Measurements from ENCODE around the gene MRTFA.

Gene MRTFA

GRCh38 chr22:40519284-40519947 lies 117.1 kb downstream of the MRTFA start:
- no peak for DNase-seq (ENCODE audit: low spot score)
- no peak overlapping the region for H3K27ac ChIP-seq
- CTCF ChIA-PET: no interaction called here
- POLR2A ChIA-PET (ENCODE audit: low non-redundant PET): no interaction called here
- TF ChIP-seq, protein P1, sequence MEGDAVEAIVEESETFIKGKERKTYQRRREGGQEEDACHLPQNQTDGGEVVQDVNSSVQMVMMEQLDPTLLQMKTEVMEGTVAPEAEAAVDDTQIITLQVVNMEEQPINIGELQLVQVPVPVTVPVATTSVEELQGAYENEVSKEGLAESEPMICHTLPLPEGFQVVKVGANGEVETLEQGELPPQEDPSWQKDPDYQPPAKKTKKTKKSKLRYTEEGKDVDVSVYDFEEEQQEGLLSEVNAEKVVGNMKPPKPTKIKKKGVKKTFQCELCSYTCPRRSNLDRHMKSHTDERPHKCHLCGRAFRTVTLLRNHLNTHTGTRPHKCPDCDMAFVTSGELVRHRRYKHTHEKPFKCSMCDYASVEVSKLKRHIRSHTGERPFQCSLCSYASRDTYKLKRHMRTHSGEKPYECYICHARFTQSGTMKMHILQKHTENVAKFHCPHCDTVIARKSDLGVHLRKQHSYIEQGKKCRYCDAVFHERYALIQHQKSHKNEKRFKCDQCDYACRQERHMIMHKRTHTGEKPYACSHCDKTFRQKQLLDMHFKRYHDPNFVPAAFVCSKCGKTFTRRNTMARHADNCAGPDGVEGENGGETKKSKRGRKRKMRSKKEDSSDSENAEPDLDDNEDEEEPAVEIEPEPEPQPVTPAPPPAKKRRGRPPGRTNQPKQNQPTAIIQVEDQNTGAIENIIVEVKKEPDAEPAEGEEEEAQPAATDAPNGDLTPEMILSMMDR (conservative IDR thresholded peaks at IDR 0.05; ENCODE audit: low read depth): no peak

GRCh38 chr22:40518840-40519239 lies 117.7 kb downstream of the MRTFA start:
- DNase-seq (ENCODE audit: low spot score): no peak
- POLR2A ChIA-PET (ENCODE audit: low non-redundant PET): no interaction called here
- H3K27ac ChIP-seq: no peak overlapping the region; the same call in 1 of the 2 replicates
- TF ChIP-seq, protein P1 (conservative IDR thresholded peaks at IDR 0.05; ENCODE audit: low read depth): no peak
- CTCF ChIA-PET: no interaction called here

DNA sequence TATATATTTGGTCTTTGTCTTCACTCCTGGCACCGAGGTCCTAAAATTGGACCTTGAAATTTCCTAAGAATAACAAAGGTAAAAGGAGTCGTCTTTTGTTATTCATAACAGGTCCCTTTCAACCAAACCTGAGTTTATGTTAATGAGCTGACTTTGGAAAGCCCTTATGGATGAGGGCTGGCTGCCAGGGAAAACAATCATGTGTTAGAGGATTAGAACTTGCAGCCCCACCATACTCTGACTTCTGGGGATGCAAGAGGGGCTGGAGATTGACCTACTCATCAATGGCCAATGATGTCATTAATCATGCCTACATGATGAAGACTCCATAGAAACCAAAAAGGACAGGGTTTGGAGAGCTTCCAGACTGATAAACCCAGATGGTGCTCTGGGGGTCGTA lies 118.9 kb downstream of the MRTFA start:
- no peak for DNase-seq (ENCODE audit: low spot score)
- POLR2A ChIA-PET (ENCODE audit: low non-redundant PET): no interaction called here
- CTCF ChIA-PET: no interaction called here
- TF ChIP-seq, protein P1 (conservative IDR thresholded peaks at IDR 0.05; ENCODE audit: low read depth): no peak
- no peak overlapping the region for H3K27ac ChIP-seq

GRCh38 chr22:40516416-40516815 lies 120.1 kb downstream of the MRTFA start:
- DNase-seq (ENCODE audit: low spot score): no peak
- TF ChIP-seq, protein P1 (conservative IDR thresholded peaks at IDR 0.05; ENCODE audit: low read depth): no peak
- ChIA-PET CTCF (no interaction called here), POLR2A (ENCODE audit: low non-redundant PET) (no interaction called here)
- H3K27ac ChIP-seq: peak overlapping the region; percentile 76

GRCh38 chr22:40512426-40513136 lies 123.9 kb downstream of the MRTFA start:
- H3K27ac ChIP-seq: peak overlapping the region; percentile 97
- peak; percentile 76 for DNase-seq (ENCODE audit: low spot score)
- POLR2A ChIA-PET (ENCODE audit: low non-redundant PET): interaction anchor here (0.6 to 1.0 kb wide), 2 partner anchors 124 to 140 kb away, joined by 3 read pairs; partner anchors contain the start of gene MRTFA
- CTCF ChIA-PET: interaction anchor here (1.4 kb wide), 1 partner anchor 12 kb away, joined by 7 read pairs; no protein-coding TSS in a partner anchor
- TF ChIP-seq, protein P1 (conservative IDR thresholded peaks at IDR 0.05; ENCODE audit: low read depth): no peak

DNA sequence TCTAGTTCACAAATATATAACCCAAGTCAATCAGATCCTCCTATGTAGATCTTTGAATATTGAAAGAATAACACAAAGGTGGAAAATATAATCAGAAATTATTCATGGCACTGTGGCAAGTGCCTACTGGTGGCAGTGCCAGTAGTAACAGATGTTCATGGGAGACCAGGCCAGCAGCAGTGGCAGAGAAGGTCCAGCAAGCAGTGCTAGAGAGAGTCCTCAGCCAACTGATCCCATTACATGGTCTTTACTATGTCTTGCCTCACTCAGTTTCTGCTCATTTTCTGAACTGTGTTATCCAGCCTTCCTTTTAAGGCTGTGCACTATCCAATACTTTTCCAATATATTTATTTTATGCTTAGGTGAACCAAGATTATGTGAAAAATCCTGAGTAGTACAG lies 124.9 kb downstream of the MRTFA start:
- ChIA-PET POLR2A (ENCODE audit: low non-redundant PET) (interaction anchor here (0.6 kb wide), 1 partner anchor 141 kb away, joined by 3 read pairs; no protein-coding TSS in a partner anchor), CTCF (interaction anchor here (1.4 kb wide), 1 partner anchor 13 kb away, joined by 7 read pairs; no protein-coding TSS in a partner anchor)
- H3K27ac ChIP-seq: peak overlapping the region; percentile 76
- TF ChIP-seq, protein P1 (conservative IDR thresholded peaks at IDR 0.05; ENCODE audit: low read depth): no peak
- DNase-seq (ENCODE audit: low spot score): no peak
